GM18951 (cell line): Measurements from ENCODE around the gene RINT1.
"Not testable (repeated sequence)": the region's sequence is repeated elsewhere in the genome, so short reads cannot be mapped to it uniquely, and the experiment has no call there.

ENCODE experiments used
- POLR2A ChIP-seq: IDR thresholded peaks from 4 replicates; pipeline ENCODE4 v1.6.1; 2011; ENCODE audit warnings: mild to moderate bottlenecking; ENCODE audit not compliant: insufficient read length, insufficient read depth; ENCODE audit errors: extremely low read depth
- in situ Hi-C: fragments of 300-500 bp; cut with MboI; formaldehyde crosslinking; loops from one replicate; pipeline ENCODE4 v1.12.0; 2022; ENCODE audit warnings: low sequenced_read_pairs, mixed read lengths, inconsistent platforms; ENCODE audit not compliant: unreplicated experiment

The RINT1 gene

GRCh38 chr7:105521027-105521716 lies 10.8 kb upstream of the RINT1 start:
- in situ Hi-C loops = no loop called here
- TF ChIP-seq POLR2A = no peak

DNA sequence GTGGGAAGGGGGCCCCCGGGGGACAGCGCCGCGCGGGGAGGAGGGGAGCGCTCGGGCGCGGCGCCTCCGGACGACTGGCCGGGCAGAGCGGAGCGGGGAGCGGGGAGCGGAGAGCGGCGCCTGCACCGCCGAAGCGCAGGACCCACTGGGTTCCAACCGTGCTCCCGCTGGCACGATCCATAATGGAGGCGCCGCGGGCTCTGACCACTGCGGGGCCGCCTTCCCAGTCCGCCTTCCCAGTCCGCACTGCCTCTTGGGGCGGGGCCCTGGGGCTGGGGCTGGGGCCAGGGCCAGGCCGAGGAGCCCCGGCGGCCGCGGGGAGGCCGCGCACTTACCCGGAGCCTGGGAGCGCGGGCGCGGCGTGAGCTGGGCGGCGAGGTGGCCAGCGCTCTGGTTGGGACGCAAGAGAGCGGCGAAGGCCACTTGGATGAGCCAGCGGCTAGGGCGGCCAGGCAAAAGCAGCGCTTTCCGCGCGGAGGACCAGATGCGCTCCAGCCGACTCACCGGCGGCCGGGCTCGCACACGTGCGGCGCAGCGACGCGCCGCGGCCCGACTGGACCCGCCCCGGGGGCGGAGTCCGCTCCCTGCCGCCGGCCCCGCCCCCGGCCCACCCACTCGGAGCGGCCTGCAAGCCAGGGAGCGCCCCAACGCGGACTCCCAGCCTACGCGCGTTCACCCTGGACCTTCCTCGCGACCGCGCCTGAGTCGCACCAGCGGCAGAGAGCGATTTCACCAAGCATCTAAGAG lies 10.1 kb upstream of the RINT1 start, which contains the start of gene PUS7:
PUS7 (minus strand) TSS at position 555 of the 747 bp plus-strand sequence. CDS start 13,759 bp downstream, outside the sequence.
- in situ Hi-C loops = no loop called here
- peak; percentile 92 for TF ChIP-seq POLR2A

- in situ Hi-C loops = not testable (repeated sequence)
Measured at GRCh38 chr7:105524423-105524822, 7.6 kb upstream of the RINT1 start.

GRCh38 chr7:105524840-105525239 lies 7.2 kb upstream of the RINT1 start:
- in situ Hi-C loops = no loop called here
- no peak for TF ChIP-seq POLR2A

DNA sequence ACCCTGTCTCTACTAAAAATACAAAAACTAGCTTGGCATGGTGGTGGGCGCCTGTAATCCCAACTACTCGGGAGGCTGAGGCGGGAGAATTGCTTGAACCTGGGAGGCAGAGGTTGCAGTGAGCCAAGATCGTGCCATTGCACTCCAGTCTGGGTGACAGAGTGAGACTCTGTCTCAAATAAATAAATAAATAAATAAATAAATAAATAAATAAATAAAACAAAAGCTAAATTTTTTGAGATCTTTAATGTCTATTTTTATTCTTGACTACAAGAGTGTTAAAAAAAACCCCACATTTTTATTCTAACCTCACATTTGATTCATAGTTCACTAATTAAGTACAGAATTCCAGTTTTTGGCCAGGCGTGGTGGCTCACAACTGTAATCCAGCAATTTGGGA lies 4.3 kb upstream of the RINT1 start:
- in situ Hi-C loops = not testable (repeated sequence)

DNA sequence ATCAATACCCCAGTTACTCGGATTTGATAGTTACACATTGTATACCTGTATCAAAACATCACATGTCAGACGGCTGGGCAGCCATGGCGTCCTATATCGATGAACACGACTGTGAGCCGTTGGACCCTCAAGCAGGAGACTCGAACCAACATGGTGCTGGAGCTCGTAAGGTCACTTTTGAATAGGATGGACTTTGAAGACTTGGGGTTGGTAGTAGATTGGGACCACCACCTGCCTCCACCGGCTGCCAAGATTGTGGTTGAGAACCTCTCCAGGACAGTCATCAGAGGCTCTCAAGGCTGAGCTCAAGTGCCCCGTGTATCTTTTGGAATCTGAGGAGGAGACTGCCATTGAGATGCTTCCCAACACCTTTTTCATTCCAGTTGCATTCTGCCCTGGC lies 1.9 kb upstream of the RINT1 start:
- in situ Hi-C loops = no loop called here

DNA sequence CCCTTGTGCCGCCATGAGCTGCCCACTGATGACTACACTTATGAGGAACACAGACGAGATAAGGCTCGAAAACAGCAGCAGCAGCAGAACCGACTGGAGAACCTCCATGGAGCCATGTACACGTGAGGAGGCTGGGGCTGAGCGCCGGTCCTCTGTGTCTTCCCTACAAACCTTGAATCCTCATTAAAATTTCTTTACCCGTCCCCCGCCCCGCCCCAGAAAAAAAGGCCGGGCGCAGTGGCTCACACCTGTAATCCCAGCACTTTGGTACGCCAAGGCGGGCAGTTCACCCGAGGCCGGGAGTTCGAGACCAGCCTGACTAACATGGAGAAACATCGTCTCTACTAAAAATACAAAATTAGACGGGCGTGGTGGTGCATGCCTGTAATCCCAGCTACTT lies 1.5 kb upstream of the RINT1 start:
- TF ChIP-seq POLR2A = no peak
- in situ Hi-C loops = no loop called here

More for the DNA sequence above, 1.9 kb upstream of the RINT1 start:
- TF ChIP-seq POLR2A = no peak

- no peak for TF ChIP-seq POLR2A
Measured at GRCh38 chr7:105532709-105533460, 884 bp downstream of the RINT1 start.

DNA sequence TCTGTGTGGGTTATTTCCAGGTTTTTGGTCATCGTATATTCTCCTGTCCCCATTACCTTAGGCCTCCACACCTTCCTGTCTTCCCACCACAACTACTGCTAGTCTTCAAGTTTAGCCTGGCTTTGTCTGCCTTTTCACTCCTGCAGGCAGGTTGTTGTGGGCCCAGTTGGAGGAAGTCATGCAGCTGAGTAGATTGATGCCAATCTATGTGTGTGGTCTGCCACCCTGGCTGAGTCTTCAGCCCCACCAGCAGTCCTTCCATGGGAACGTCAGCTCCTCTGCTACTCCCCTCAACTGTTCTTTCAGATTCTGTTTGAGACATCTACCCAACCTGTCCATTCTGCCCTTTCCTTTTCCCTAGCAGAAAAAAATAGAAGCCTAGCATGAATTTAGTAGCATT lies 6.3 kb downstream of the RINT1 start:
- in situ Hi-C loops = no loop called here
- no peak for TF ChIP-seq POLR2A

More at GRCh38 chr7:105532709-105533460, 884 bp downstream of the RINT1 start:
- in situ Hi-C loops = no loop called here

DNA sequence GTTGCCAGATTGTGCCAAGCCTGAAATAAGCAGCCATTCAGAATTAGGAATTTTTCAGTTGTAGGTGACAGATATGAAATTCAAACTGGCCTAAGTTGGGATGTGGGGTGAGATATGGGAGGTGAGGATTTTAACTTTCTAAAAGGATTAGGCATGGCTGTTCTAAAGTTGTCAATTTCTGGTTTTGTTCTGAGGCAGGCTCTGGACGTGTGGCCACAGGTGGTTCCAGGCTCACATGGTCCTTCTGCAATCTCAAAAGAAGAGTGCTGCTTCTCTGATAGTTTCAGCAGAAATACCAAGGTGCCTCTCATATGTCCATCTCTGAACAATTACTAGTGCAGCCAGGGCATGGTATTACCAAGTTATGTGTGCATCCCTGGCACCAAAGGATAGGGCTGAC lies 27.9 kb downstream of the RINT1 start:
- no peak for TF ChIP-seq POLR2A
- in situ Hi-C loops = no loop called here

- no peak for TF ChIP-seq POLR2A
- in situ Hi-C loops = no loop called here
Measured at GRCh38 chr7:105565190-105565589, 33.2 kb downstream of the RINT1 start.

GRCh38 chr7:105567024-105567423 lies 35.0 kb downstream of the RINT1 start:
- in situ Hi-C loops = no loop called here

GRCh38 chr7:105567821-105568220 lies 35.8 kb downstream of the RINT1 start:
- in situ Hi-C loops = no loop called here
- TF ChIP-seq POLR2A = no peak

More at GRCh38 chr7:105567024-105567423, 35.0 kb downstream of the RINT1 start:
- TF ChIP-seq POLR2A = no peak
